HL-60/S4 (cell line): ENCODE measurements around the gene HABP4.

Experiments
- in situ Hi-C: fragments of 300-500 bp; cut with MboI; formaldehyde crosslinking; loops from 2 replicates; pipeline ENCODE4 v1.14.3; 2022; ENCODE audit warnings: low sequenced_read_pairs

HABP4 gene

GRCh38 chr9:96464426-96464825, 14.5 kb downstream of the HABP4 start:
- in situ Hi-C loops = no loop called here

GRCh38 chr9:96467784-96468183, 17.8 kb downstream of the HABP4 start:
- in situ Hi-C loops = no loop called here

GRCh38 chr9:96476013-96476412, 26.0 kb downstream of the HABP4 start:
- in situ Hi-C loops = no loop called here

DNA sequence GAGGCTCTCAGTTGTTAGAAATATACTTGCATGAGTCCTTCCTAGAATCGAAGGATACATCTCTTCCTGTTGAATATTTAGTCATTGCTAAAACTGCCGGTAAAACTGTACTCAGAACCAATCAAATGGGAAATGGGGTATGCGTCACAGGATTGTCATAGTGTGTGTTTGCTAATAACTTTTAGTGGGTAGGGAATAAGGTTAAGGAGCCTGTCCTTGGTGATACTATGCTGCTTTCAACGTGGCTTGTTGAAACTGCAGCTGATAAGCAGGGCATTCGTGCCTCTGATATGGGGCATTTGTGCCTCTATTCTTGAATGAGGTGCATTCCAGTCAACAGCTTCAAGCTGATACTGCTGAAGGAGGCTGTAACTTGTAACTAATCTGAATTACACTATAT, 26.6 kb downstream of the HABP4 start:
- in situ Hi-C loops = no loop called here

GRCh38 chr9:96478829-96479371, 28.9 kb downstream of the HABP4 start:
- in situ Hi-C loops = no loop called here

- in situ Hi-C loops = no loop called here
Measured at GRCh38 chr9:96480736-96481135, 30.8 kb downstream of the HABP4 start.

DNA sequence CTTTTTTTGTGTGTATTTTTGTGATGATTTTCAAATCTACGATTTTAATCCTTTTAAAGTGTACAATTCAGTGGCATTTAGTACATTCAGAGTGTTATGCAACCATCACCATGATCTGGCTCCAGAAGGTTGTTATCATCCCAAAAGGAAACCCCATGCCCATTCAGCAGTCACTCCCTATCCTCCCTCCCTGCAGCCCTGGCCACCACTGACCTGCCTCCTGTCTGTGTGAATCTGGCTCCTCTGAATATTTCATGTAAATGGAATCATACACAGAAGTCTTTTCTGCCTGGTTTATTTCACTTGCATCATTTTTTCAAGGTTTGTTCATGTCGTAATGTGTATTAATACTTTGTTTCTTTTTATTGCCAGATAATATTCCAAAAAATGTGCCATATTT, 32.5 kb downstream of the HABP4 start:
- in situ Hi-C loops = no loop called here

GRCh38 chr9:96483197-96483596, 33.2 kb downstream of the HABP4 start:
- in situ Hi-C loops = no loop called here

GRCh38 chr9:96483733-96484390, 33.9 kb downstream of the HABP4 start:
- in situ Hi-C loops = no loop called here

- in situ Hi-C loops = no loop called here
Measured at GRCh38 chr9:96484521-96484931, 34.6 kb downstream of the HABP4 start.

- in situ Hi-C loops = no loop called here
Measured at GRCh38 chr9:96485280-96485679, 35.3 kb downstream of the HABP4 start.

DNA sequence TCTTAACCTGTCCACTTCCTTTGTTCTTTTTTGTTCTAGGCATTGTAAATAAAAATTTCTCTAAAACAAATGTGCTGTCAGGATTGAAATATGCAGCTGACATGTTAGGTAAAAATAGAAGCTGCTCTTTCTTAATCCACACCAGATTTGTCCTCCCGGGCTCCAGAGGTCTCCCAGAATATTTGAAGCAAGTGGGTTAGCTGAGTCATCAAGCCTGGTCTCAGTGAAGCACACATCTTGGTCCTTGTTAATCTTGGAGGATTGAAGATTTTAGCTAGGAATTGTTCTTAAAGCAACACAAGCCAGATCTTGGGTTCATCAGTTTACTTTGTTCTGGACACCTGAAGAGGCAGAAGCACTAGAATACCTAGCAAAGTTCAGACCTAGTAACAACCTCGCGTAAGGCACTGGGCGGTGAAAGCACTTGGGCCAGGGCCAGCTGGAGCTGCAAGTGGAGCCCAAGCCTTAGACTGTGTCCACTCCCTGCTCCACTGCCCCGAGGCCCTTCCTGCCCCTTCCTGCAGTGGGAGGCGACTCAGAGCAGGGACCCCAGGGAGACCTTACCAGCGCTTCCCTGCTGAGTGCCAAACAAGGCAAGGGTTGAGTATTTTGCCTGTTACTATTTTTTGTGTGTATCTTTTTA, 36.5 kb downstream of the HABP4 start:
- in situ Hi-C loops = no loop called here

DNA sequence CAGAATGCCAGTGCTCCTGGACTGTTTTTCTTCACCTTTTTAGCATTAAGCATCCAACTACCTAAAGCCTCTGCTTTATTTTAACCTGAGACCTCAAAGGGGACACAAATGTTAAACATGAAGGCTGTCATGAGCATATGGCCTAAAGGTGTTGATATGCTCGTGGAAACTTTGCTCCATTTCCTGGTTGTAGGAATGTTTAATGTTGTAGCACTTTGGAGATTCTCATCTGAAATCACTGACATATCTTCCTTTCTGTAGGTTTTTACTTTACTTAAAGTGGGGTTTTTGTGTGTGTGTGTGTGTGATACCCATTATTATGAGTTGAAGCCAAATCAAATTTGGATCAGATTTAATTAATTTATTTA, 37.0 kb downstream of the HABP4 start:
- in situ Hi-C loops = no loop called here

DNA sequence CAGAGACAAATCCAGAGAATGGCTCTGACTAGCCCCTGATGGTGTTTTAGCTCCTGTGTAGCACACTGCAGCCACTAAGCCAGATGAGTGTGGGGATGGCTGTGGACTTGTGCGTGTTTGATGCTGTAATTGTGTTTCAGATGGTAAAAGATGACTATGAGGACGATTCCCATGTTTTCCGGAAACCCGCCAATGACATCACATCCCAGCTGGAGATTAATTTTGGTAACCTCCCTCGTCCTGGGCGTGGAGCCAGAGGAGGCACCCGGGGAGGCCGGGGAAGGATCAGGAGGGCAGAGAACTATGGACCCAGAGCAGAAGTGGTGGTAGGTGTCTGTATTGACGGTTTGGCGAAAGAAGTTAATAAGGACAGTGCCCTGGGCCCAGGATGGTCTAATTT, 38.0 kb downstream of the HABP4 start:
- in situ Hi-C loops = no loop called here

- in situ Hi-C loops = no loop called here
Measured at GRCh38 chr9:96489482-96489979, 39.6 kb downstream of the HABP4 start.

- in situ Hi-C loops = no loop called here
Measured at GRCh38 chr9:96490534-96491078, 40.6 kb downstream of the HABP4 start.

GRCh38 chr9:96491079-96491879, 41.3 kb downstream of the HABP4 start:
- in situ Hi-C loops = no loop called here

DNA sequence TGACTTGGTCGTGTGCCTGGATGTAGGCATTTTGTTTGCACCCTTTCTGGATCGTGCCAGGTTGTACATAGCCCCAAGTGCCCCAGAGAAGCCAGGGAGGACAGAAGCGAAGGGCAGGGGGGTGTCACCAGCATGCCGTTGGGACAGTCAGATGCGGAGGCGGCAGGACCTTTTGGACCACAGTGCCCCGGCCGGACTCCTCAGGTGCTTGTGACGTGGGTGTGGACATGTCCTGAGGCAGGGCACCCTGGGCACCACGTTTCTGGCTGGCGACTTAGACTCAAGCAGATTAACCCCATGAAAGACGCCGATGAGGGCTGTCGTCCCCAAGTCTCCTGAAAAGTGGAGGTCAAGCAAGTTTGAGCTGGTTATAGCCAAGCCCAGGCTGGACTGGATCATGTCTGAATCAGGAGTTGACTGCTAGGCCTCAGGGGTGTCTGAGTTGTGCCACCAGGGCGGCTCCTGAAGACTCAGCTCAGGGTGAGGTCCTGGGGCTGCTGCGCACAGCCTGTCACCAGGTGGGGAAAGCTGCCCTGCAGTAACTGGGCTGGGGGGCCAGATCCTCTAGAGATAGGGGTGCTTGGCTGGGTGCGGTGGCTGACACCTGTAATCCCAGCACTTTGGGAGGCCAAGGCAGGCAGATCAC, 42.0 kb downstream of the HABP4 start:
- in situ Hi-C loops = no loop called here

- in situ Hi-C loops = no loop called here
Measured at GRCh38 chr9:96492993-96493531, 43.1 kb downstream of the HABP4 start.

DNA sequence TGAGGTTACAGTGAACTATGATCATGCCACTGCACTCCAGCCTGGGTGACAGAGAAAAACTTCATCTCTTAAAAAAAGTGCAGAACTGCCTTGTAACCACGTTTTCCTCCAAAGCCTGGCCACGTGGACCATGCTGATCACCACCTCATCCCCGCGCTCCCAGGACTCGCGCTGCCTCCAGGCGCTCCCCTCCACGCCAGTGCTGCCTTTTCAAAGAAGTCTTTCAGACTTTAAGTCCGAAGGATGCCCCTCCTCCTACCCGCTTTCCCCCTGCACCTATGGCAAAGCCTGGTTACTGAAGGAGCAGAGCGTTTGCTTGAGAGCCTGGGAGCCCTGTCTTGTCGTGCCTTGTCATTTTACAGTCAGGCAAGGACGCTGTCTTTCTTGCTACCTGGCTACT, 43.8 kb downstream of the HABP4 start:
- in situ Hi-C loops = no loop called here
